Astrocyte of the cerebellum (primary cell): ENCODE results near the gene ALPK3.

ENCODE experiments used
- DNase-seq: peaks from one replicate; pipeline ENCODE4 v3.0.0-alpha.2; 2011; ENCODE audit warnings: low read depth
- H3K4me3 ChIP-seq: 2 replicates; pipeline ENCODE4 v1.5.1; 2011; ENCODE audit warnings: mild to moderate bottlenecking, low read depth, low read length, moderate library complexity
- CTCF ChIP-seq: IDR thresholded peaks from 2 replicates; pipeline ENCODE4 v1.5.1; 2012; ENCODE audit warnings: low read length, low read depth, moderate library complexity, mild to moderate bottlenecking; ENCODE audit errors: missing control alignments
- in situ Hi-C: cut with HindIII; loops from 2 replicates; pipeline ENCODE4 v1.10.0; 2017; ENCODE audit warnings: low sequenced_read_pairs

Gene ALPK3

GRCh38 chr15:84797212-84797611, 19.9 kb upstream of the ALPK3 start:
- H3K4me3 ChIP-seq, result no peak overlapping the region
- no peak for TF ChIP-seq CTCF
- in situ Hi-C loops, result no loop called here
- peak; percentile 38 for DNase-seq

- in situ Hi-C loops, result no loop called here
Observed at GRCh38 chr15:84797801-84798200, 19.4 kb upstream of the ALPK3 start.

GRCh38 chr15:84798436-84798946, 18.7 kb upstream of the ALPK3 start:
- no peak for DNase-seq
- in situ Hi-C loops, result no loop called here
- no peak for TF ChIP-seq CTCF
- no peak overlapping the region for H3K4me3 ChIP-seq

More at GRCh38 chr15:84797801-84798200, 19.4 kb upstream of the ALPK3 start:
- no peak for DNase-seq
- H3K4me3 ChIP-seq, result no peak overlapping the region
- no peak for TF ChIP-seq CTCF

DNA sequence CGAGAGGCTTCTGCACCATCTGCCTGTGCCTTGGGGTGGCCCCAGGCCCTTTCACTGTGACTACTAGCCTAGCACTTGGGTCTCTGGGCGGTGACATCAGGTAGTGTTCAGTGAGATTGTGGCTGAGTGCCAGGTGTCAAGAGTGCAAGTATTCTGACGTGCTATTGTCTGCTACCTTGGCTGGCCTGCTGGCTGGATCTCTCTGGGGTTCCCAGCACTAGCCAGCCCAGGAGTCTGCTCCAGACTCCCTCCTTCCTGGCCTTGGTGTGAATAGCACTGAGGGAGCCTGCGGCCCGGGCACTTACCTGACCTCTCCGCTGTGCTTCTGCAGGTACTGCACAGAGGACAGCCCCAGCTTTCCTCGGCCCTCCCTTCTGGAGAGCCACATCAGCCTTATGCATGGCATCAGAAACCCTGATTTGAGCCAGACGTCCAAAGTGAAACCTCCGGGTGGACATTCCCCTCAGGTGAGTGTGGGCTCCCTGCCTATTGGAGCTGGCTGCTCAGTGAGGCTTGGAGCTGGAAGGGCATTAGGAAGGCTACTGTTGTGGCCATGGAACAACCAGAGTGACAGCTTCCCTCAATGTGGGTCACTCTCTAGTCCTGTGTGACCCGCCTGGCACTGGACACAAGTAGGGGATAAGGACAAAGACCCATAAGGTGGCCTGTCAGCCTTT, 17.5 kb upstream of the ALPK3 start:
- TF ChIP-seq CTCF, result no peak
- no peak for DNase-seq
- H3K4me3 ChIP-seq, result no peak overlapping the region
- in situ Hi-C loops, result no loop called here

DNA sequence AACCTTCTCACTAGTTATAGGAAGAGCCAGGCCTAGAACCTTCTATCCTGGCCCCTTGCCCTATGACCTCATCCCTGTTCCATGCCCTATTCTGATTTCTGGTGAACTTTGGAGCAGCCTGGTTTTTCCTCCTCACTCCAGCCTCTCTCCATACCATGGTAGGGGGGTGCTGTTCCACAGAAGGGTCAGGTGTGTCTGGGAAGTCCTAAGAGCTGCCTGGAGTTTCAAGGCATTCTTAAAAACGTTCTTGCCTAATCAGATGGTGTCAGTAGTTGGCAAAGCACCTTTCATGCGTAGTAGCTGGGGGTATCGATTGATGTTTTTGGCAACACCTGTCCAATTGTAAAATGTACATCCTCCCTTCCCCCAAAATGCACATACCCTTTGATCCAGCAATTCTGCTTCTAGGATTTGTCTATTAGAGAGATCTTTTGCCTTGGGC, 16.8 kb upstream of the ALPK3 start:
- no peak for TF ChIP-seq CTCF
- in situ Hi-C loops, result no loop called here
- DNase-seq, result no peak
- H3K4me3 ChIP-seq, result no peak overlapping the region

- TF ChIP-seq CTCF, result no peak
- no peak for DNase-seq
- in situ Hi-C loops, result no loop called here
- H3K4me3 ChIP-seq, result no peak overlapping the region
Observed at GRCh38 chr15:84804005-84804900, 12.9 kb upstream of the ALPK3 start.
